HepG2 (cell line): ENCODE measurements around the gene EPB41L2. TPM values are rescaled to one million over a fixed set of nuclear protein-coding genes. Genes with fewer than 3 reads are reported as not detected.

Experiments
- KLF6 ChIP-seq: IDR thresholded peaks from 2 replicates; pipeline ENCODE4 v1.8.0; 2016; ENCODE audit warnings: missing biosample characterization, missing genetic modification reagents
- MYC ChIP-seq: sonication (generic); formaldehyde crosslinking; IDR thresholded peaks from 2 replicates; pipeline ENCODE4 v1.9.0; 2021; ENCODE audit warnings: missing genetic modification reagents, borderline replicate concordance
- SIN3B ChIP-seq: fragments of 150-350 bp; IDR thresholded peaks from 2 replicates; pipeline ENCODE4 v1.6.1; 2014; ENCODE audit warnings: low read length
- polyA plus RNA-seq, 8 experiments: library from polyadenylated mRNA; depleted of rRNA in 3 of 8; stranded (reverse) in 7 of 8; unstranded in 1 of 8; fragments of >200 nt; fragmentation: Illumina TruSeq in 4 of 8; extraction: Trizol in 4 of 8; gene quantifications; 2 replicates each; pipeline versions ENCODE4 v1.2.1 to v1.2.3, GENCODE V29; 2011 to 2016; ENCODE audit warnings: low read depth in 4 of 8, missing spikeins in 1 of 8, mixed read lengths in 1 of 8; ENCODE audit not compliant: insufficient read depth in 1 of 8
- total RNA-seq, 5 experiments: library from RNA; depleted of rRNA; stranded (reverse); fragments of >200 nt; fragmentation: Illumina TruSeq; extraction: Trizol; gene quantifications; 2 replicates each; pipeline ENCODE4 v1.2.3, GENCODE V29; 2016; ENCODE audit warnings: low read depth in 1 of 5
- TF ChIP-seq, protein P1 (sequence below): sonication (generic); formaldehyde crosslinking; IDR thresholded peaks from 2 replicates; pipeline ENCODE4 v1.5.0; 2020; ENCODE audit warnings: mild to moderate bottlenecking, missing genetic modification reagents, borderline replicate concordance
- TF ChIP-seq, protein P2 (sequence below): conservative IDR thresholded peaks from 2 replicates; pipeline ENCODE4 v1.6.1; 2018; ENCODE audit warnings: missing genetic modification reagents
- TF ChIP-seq, protein P3 (sequence below): sonication (generic); formaldehyde crosslinking; IDR thresholded peaks from 2 replicates; pipeline ENCODE4 v1.4.0; 2020; ENCODE audit warnings: missing genetic modification reagents
- TF ChIP-seq, protein P4 (sequence below): sonication (generic); formaldehyde crosslinking; conservative IDR thresholded peaks from 2 replicates; pipeline ENCODE4 v1.5.0; 2020; ENCODE audit warnings: missing genetic modification reagents

Gene EPB41L2
- total and polyA plus RNA-seq, 2 of the 13 experiments (the other 11 are each of a cell fraction or from before 2014, with no cell fraction given) = 41.7 to 56.4 TPM

DNA sequence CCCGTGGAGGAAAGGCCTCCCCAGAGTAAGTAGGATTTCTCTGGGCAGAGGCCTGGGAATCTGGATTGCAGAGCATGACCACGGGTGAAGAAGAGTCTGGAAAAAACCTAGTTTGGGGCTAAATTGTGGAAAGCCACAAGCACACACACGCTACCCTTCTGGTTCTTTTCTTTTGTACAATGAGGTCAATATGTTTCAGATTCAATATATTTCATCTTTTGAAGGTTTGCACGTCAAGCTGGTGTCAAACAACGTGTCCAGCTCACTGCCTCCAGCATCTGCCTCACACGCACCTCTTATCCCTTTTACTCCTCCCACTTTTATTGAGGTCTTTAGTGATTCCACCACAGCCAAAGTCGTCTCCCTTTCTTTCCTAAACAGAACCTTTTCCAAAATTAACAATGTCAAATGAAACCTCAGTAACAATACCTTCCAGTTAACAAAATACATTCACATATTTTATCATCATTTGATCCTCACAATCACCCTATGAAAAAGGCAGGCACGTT is 773 bp upstream of the EPB41L2 start (continued):
- TF ChIP-seq, protein P1, sequence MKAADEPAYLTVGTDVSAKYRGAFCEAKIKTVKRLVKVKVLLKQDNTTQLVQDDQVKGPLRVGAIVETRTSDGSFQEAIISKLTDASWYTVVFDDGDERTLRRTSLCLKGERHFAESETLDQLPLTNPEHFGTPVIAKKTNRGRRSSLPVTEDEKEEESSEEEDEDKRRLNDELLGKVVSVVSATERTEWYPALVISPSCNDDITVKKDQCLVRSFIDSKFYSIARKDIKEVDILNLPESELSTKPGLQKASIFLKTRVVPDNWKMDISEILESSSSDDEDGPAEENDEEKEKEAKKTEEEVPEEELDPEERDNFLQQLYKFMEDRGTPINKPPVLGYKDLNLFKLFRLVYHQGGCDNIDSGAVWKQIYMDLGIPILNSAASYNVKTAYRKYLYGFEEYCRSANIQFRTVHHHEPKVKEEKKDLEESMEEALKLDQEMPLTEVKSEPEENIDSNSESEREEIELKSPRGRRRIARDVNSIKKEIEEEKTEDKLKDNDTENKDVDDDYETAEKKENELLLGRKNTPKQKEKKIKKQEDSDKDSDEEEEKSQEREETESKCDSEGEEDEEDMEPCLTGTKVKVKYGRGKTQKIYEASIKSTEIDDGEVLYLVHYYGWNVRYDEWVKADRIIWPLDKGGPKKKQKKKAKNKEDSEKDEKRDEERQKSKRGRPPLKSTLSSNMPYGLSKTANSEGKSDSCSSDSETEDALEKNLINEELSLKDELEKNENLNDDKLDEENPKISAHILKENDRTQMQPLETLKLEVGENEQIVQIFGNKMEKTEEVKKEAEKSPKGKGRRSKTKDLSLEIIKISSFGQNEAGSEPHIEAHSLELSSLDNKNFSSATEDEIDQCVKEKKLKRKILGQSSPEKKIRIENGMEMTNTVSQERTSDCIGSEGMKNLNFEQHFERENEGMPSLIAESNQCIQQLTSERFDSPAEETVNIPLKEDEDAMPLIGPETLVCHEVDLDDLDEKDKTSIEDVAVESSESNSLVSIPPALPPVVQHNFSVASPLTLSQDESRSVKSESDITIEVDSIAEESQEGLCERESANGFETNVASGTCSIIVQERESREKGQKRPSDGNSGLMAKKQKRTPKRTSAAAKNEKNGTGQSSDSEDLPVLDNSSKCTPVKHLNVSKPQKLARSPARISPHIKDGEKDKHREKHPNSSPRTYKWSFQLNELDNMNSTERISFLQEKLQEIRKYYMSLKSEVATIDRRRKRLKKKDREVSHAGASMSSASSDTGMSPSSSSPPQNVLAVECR (CRISPR knock-in tag) = no peak
- TF ChIP-seq, protein P2, sequence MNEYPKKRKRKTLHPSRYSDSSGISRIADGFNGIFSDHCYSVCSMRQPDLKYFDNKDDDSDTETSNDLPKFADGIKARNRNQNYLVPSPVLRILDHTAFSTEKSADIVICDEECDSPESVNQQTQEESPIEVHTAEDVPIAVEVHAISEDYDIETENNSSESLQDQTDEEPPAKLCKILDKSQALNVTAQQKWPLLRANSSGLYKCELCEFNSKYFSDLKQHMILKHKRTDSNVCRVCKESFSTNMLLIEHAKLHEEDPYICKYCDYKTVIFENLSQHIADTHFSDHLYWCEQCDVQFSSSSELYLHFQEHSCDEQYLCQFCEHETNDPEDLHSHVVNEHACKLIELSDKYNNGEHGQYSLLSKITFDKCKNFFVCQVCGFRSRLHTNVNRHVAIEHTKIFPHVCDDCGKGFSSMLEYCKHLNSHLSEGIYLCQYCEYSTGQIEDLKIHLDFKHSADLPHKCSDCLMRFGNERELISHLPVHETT (CRISPR knock-in tag) = no peak
- TF ChIP-seq, protein P3, sequence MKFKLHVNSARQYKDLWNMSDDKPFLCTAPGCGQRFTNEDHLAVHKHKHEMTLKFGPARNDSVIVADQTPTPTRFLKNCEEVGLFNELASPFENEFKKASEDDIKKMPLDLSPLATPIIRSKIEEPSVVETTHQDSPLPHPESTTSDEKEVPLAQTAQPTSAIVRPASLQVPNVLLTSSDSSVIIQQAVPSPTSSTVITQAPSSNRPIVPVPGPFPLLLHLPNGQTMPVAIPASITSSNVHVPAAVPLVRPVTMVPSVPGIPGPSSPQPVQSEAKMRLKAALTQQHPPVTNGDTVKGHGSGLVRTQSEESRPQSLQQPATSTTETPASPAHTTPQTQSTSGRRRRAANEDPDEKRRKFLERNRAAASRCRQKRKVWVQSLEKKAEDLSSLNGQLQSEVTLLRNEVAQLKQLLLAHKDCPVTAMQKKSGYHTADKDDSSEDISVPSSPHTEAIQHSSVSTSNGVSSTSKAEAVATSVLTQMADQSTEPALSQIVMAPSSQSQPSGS = 0 out of 2 replicates have a peak, but pooled peaks have one; percentile 10
- TF ChIP-seq KLF6 (CRISPR knock-in tag) = no peak
- no peak for TF ChIP-seq SIN3B
- TF ChIP-seq, protein P4, sequence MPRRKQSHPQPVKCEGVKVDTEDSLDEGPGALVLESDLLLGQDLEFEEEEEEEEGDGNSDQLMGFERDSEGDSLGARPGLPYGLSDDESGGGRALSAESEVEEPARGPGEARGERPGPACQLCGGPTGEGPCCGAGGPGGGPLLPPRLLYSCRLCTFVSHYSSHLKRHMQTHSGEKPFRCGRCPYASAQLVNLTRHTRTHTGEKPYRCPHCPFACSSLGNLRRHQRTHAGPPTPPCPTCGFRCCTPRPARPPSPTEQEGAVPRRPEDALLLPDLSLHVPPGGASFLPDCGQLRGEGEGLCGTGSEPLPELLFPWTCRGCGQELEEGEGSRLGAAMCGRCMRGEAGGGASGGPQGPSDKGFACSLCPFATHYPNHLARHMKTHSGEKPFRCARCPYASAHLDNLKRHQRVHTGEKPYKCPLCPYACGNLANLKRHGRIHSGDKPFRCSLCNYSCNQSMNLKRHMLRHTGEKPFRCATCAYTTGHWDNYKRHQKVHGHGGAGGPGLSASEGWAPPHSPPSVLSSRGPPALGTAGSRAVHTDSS (CRISPR knock-in tag) = no peak
- 0 out of 2 replicates have a peak, but pooled peaks have one; percentile 11 for TF ChIP-seq MYC (CRISPR knock-in tag)
